Fibroblast of lung (primary cell): ENCODE results near the gene GFPT2. TPM values are rescaled to one million over a fixed set of nuclear protein-coding genes. Genes with fewer than 3 reads are reported as not detected.

ENCODE experiments used
- DNase-seq, 2 donors: peaks; one replicate each; pipeline versions ENCODE4 v3.0.0 to v3.0.0-alpha.2; 2010; ENCODE audit warnings: low read depth in 2 of 2
- H2AFZ ChIP-seq: 2 replicates; pipeline ENCODE4 v1.5.1; 2012; ENCODE audit warnings: low read length, control low read depth, inconsistent platforms
- H3K27ac ChIP-seq: 2 replicates; pipeline ENCODE4 v1.5.1; 2011; ENCODE audit warnings: low read length, control low read depth; ENCODE audit not compliant: insufficient read depth
- H3K27me3 ChIP-seq: 2 replicates; pipeline ENCODE4 v1.5.1; 2011; ENCODE audit warnings: mild to moderate bottlenecking, low read length; ENCODE audit not compliant: control insufficient read depth, insufficient read depth
- H3K36me3 ChIP-seq: 2 replicates; pipeline ENCODE4 v1.5.1; 2011; ENCODE audit warnings: low read length; ENCODE audit not compliant: control insufficient read depth, insufficient read depth
- H3K4me1 ChIP-seq: 2 replicates; pipeline ENCODE4 v1.5.1; 2011; ENCODE audit warnings: low read length; ENCODE audit not compliant: control insufficient read depth, insufficient read depth; ENCODE audit errors: extremely low read depth
- H3K4me2 ChIP-seq: 2 replicates; pipeline ENCODE4 v1.5.1; 2011; ENCODE audit warnings: low read length, control low read depth; ENCODE audit not compliant: insufficient read depth; ENCODE audit errors: extremely low read depth
- H3K4me3 ChIP-seq, 4 experiments: fragments of 200-600 bp in 1 of 4; sonication (generic) in 1 of 4; replicated peaks in 1 of 4; 2 replicates each; pipeline ENCODE4 v1.5.1; 2011 to 2016; ENCODE audit warnings: low read length in 4 of 4, low read depth in 3 of 4, mild to moderate bottlenecking in 3 of 4, control low read depth in 2 of 4, inconsistent platforms in 1 of 4, mixed read lengths in 1 of 4; ENCODE audit not compliant: insufficient read depth in 1 of 4; ENCODE audit errors: control extremely low read depth in 1 of 4
- H3K79me2 ChIP-seq: 2 replicates; pipeline ENCODE4 v1.5.1; 2012; ENCODE audit warnings: mild to moderate bottlenecking, low read length, inconsistent platforms; ENCODE audit not compliant: control insufficient read depth, insufficient read depth
- H3K9ac ChIP-seq: 2 replicates; pipeline ENCODE4 v1.5.1; 2011; ENCODE audit warnings: mild to moderate bottlenecking, low read length, control low read depth; ENCODE audit not compliant: insufficient read depth
- H3K9me3 ChIP-seq: 2 replicates; pipeline ENCODE4 v1.5.1; 2012; ENCODE audit warnings: low read depth, low read length; ENCODE audit not compliant: control insufficient read depth, insufficient read depth
- H4K20me1 ChIP-seq: 2 replicates; pipeline ENCODE4 v1.5.1; 2011; ENCODE audit warnings: low read length; ENCODE audit not compliant: control insufficient read depth, insufficient read depth; ENCODE audit errors: extremely low read depth
- CTCF ChIP-seq, 2 donors: IDR thresholded peaks in 1 of 2; conservative IDR thresholded peaks in 1 of 2; 1 replicate in 1 of 2; 2 replicates in 1 of 2; pipeline ENCODE4 v1.5.1; 2011 to 2012; ENCODE audit warnings: low read length in 2 of 2, control low read depth in 1 of 2, inconsistent platforms in 1 of 2, low read depth in 1 of 2, mild to moderate bottlenecking in 1 of 2
- EZH2 ChIP-seq: IDR thresholded peaks from 2 replicates; pipeline ENCODE4 v1.5.1; 2012; ENCODE audit warnings: low read length, control low read depth, mild to moderate bottlenecking; ENCODE audit errors: missing control alignments
- polyA plus RNA-seq, 2 donors: library from polyadenylated mRNA; depleted of rRNA in 1 of 2; stranded (reverse) in 1 of 2; unstranded in 1 of 2; fragments of >200 nt; gene quantifications; 2 replicates each; pipeline ENCODE4 v1.2.1, GENCODE V29; 2011 to 2012; ENCODE audit warnings: missing spikeins in 1 of 2
- total RNA-seq: library from RNA; depleted of rRNA; stranded (reverse); fragments of >200 nt; gene quantifications from 2 replicates; pipeline ENCODE4 v1.2.1, GENCODE V29; 2014

GFPT2 gene
- total and polyA plus RNA-seq, 2 donors (not counting 1 experiment from before 2014, with no cell fraction given), result 6.1 to 19.3 TPM

DNA sequence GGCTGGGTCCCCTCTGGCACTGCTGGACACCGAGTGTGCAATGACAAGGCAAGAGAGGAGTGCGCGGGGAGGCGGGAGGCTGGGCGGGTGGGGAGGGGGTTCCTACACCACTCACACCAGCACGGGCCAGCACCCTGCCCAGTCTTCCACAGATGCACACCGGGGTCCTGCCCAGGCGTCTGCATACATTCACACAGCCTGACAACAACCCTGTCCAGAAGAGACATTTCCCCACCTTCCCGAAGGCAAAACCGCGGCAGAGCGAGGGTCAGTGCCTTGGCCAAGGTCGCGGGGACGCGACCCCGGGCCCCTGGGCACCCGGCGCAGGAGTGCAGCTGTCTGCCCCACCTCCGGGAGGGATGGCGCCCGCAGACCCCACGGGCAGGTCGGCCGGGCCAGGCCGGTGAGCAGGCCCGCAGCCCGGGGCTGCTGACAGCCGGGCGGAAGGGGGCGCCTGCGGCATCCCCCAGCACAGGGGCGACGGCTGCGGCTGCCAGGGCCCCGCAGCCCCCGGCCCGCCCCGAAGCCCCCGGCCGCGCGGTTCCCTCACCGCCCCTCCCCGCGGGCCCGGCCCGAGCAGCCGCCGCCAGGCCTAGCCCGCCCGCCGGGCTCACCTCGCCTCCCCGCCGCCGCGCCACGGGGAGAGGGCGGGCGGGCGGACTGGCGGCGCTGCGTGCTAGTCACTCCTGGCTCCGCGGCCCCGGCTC lies 61.7 kb downstream of the GFPT2 start:
- no peaks in the 10 kb centered on the region for H3K27me3 ChIP-seq
- H3K9ac ChIP-seq, result peak overlapping the region; percentile 69
- DNase-seq, result no peak
- peak overlapping the region; percentile 16 for H3K27ac ChIP-seq
- peak overlapping the region; percentile 61 to 81 (median 74) for H3K4me3 ChIP-seq
- TF ChIP-seq CTCF (conservative IDR thresholded peaks at IDR 0.05 in 1 of 2, IDR thresholded peaks at IDR 0.05 in 1 of 2; ENCODE audit: low read depth in 1 of 2, low read length in 2 of 2), result peak; percentile 14 to 17
- no peak for TF ChIP-seq EZH2
- no peaks in the 10 kb centered on the region for H4K20me1 ChIP-seq
- H2AFZ ChIP-seq, result peak overlapping the region; percentile 63
- H3K79me2 ChIP-seq, result peaks cover 12% of the 10 kb centered on the region
- H3K4me1 ChIP-seq, result peaks cover 4% of the 10 kb centered on the region
- H3K4me2 ChIP-seq, result peak overlapping the region; percentile 82
- no peaks in the 10 kb centered on the region for H3K9me3 ChIP-seq
- H3K36me3 ChIP-seq, result no peaks in the 10 kb centered on the region

DNA sequence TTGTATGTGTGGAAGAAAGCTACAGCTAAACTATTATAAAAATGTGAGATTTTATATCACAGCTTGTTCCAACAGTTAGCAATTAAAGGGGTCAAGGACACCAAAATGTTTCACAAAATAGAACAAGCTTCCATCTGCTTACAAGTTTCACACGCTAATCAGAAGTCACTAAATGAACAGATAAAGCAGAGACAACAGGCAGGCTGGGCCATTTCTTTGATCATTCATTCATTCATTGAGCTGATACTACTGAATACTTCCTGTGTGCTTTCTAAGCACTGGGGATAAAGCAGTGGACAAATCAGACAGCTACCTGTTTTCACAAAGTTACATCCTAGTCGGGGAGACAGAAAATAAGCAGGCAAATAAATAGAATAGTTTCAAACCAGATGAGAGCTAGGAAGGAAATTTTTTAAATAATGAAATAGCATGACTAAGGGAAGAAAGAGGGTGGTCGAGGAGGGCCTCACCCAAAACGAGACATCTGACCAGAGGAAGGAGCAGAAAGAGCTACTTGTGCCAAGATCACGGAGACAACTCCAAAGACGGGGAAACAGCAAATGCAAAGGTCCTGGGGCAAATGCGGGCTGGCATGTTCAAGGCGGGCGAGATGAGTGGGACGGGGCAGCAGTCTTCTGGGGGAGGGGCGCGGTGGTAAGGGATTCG lies 62.4 kb downstream of the GFPT2 start:
- no peaks in the 10 kb centered on the region for H3K9me3 ChIP-seq
- no peak overlapping the region for H3K9ac ChIP-seq
- H2AFZ ChIP-seq, result no peak overlapping the region
- H3K4me3 ChIP-seq, result peak overlapping the region in 3 of 4 experiments; percentile 73 to 81 (median 74)
- peaks cover 4% of the 10 kb centered on the region for H3K4me1 ChIP-seq
- TF ChIP-seq EZH2 (no peak), CTCF (conservative IDR thresholded peaks at IDR 0.05 in 1 of 2, IDR thresholded peaks at IDR 0.05 in 1 of 2; ENCODE audit: low read depth in 1 of 2, low read length in 2 of 2) (no peak)
- H3K4me2 ChIP-seq, result peak overlapping the region; percentile 67
- no peak overlapping the region for H3K27ac ChIP-seq
- no peaks in the 10 kb centered on the region for H4K20me1 ChIP-seq
- H3K27me3 ChIP-seq, result no peaks in the 10 kb centered on the region
- peaks cover 12% of the 10 kb centered on the region for H3K79me2 ChIP-seq
- DNase-seq, result no peak
- H3K36me3 ChIP-seq, result no peaks in the 10 kb centered on the region

DNA sequence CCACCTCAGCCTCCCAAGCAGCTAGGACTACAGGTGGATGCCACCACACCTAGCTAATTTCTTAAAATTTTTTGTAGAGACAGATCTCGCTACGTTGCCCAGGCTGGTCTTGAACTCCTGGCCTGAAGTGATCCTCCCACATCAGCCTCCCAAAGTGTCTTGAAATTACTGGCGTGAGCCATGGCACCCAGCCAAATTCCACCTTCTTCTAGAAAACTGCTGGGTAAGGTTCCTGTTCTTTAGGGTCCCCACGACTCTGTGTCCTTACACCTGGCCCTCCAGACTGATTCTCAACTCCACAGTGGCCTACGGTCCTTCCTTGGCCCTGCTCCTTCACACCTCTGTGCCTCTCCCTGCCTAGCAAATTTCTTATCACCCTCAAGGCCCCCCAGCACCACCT lies 63.2 kb downstream of the GFPT2 start:
- H3K36me3 ChIP-seq, result no peaks in the 10 kb centered on the region
- no peak overlapping the region for H3K9ac ChIP-seq
- H3K27me3 ChIP-seq, result no peaks in the 10 kb centered on the region
- no peak overlapping the region for H2AFZ ChIP-seq
- peaks cover 12% of the 10 kb centered on the region for H3K79me2 ChIP-seq
- H3K4me3 ChIP-seq, result no peak overlapping the region
- no peaks in the 10 kb centered on the region for H3K9me3 ChIP-seq
- DNase-seq, result no peak
- H3K4me1 ChIP-seq, result peaks cover 4% of the 10 kb centered on the region
- no peak overlapping the region for H3K27ac ChIP-seq
- no peaks in the 10 kb centered on the region for H4K20me1 ChIP-seq
- H3K4me2 ChIP-seq, result no peak overlapping the region
- TF ChIP-seq CTCF (conservative IDR thresholded peaks at IDR 0.05 in 1 of 2, IDR thresholded peaks at IDR 0.05 in 1 of 2; ENCODE audit: low read depth in 1 of 2, low read length in 2 of 2) (no peak), EZH2 (no peak)
